SW480 (cell line): ENCODE measurements around the gene DCTN1.
"Not testable (repeated sequence)": the region's sequence is repeated elsewhere in the genome, so short reads cannot be mapped to it uniquely, and the experiment has no call there.

Experiments
- DNase-seq: peaks from one replicate; pipeline ENCODE4 v3.0.0-alpha.2; 2016; ENCODE audit warnings: low spot score

The DCTN1 gene

GRCh38 chr2:74369976-74370375 is 10.1 kb downstream of the DCTN1 start:
- DNase-seq: no peak

GRCh38 chr2:74368499-74368898 is 11.6 kb downstream of the DCTN1 start:
- no peak for DNase-seq

- DNase-seq: no peak
Measured at GRCh38 chr2:74367789-74368188, 12.3 kb downstream of the DCTN1 start.

- no peak for DNase-seq
Measured at GRCh38 chr2:74366036-74366435, 14.1 kb downstream of the DCTN1 start.

- DNase-seq: no peak
Measured at GRCh38 chr2:74364533-74365505, 15.3 kb downstream of the DCTN1 start.

GRCh38 chr2:74361327-74361726 is 18.8 kb downstream of the DCTN1 start:
- no peak for DNase-seq

- DNase-seq: no peak
Measured at GRCh38 chr2:74357627-74358026, 22.5 kb downstream of the DCTN1 start.

GRCh38 chr2:74349889-74350288 is 30.2 kb downstream of the DCTN1 start:
- no peak for DNase-seq

- no peak for DNase-seq
Measured at GRCh38 chr2:74347742-74348141, 32.4 kb downstream of the DCTN1 start.

GRCh38 chr2:74347303-74347702 is 32.8 kb downstream of the DCTN1 start:
- DNase-seq: no peak

- no peak for DNase-seq
Measured at GRCh38 chr2:74345272-74345943, 34.7 kb downstream of the DCTN1 start.

GRCh38 chr2:74343316-74343715 is 36.8 kb downstream of the DCTN1 start, which contains the start of gene SLC4A5:
Gene SLC4A5, minus strand, starts transcription at chr2:74343416. Its CDS starts 28,393 bp downstream, at chr2:74315023.
- no peak for DNase-seq

GRCh38 chr2:74336227-74336626 is 43.9 kb downstream of the DCTN1 start:
- not testable (repeated sequence) for DNase-seq

GRCh38 chr2:74334931-74335333 is 45.2 kb downstream of the DCTN1 start:
- DNase-seq: peak; percentile 70

GRCh38 chr2:74333896-74334586 is 46.1 kb downstream of the DCTN1 start:
- no peak for DNase-seq

- peak; percentile 51 for DNase-seq
Measured at GRCh38 chr2:74333175-74333574, 46.9 kb downstream of the DCTN1 start.

GRCh38 chr2:74332550-74333174 is 47.4 kb downstream of the DCTN1 start:
- DNase-seq: no peak

- DNase-seq: no peak
Measured at GRCh38 chr2:74328573-74328972, 51.5 kb downstream of the DCTN1 start.

GRCh38 chr2:74328074-74328473 is 52.0 kb downstream of the DCTN1 start:
- no peak for DNase-seq

- DNase-seq: no peak
Measured at GRCh38 chr2:74327627-74328026, 52.5 kb downstream of the DCTN1 start.

- no peak for DNase-seq
Measured at GRCh38 chr2:74327199-74327598, 52.9 kb downstream of the DCTN1 start.

- no peak for DNase-seq
Measured at GRCh38 chr2:74325815-74326214, 54.3 kb downstream of the DCTN1 start.
